ENCODE measurements around the gene ZNF611.
A peak's percentile ranks its signal among the peaks of the same experiment; 100 is the strongest.
"Not testable (repeated sequence)": the region's sequence is repeated elsewhere in the genome, so short reads cannot be mapped to it uniquely, and the experiment has no call there.

The ZNF611 gene

GRCh38 chr19:52694281-52694680 is 40.6 kb downstream of the ZNF611 start:
- H4K12ac ChIP-seq (ENCODE audit: low read depth, low read length); H3K18ac ChIP-seq (ENCODE audit: low read length); H2AFZ ChIP-seq (ENCODE audit: insufficient read depth, low read length, poor library complexity); H3K4ac ChIP-seq (ENCODE audit: low read depth, low read length); H3K9me3 ChIP-seq (ENCODE audit: insufficient read depth, low read depth, low read length); H3K9ac ChIP-seq (ENCODE audit: low read length); H3K36me3 ChIP-seq (ENCODE audit: control insufficient read depth in 1 of 2, insufficient read depth in 2 of 2, low read length in 2 of 2); H3K23ac ChIP-seq (ENCODE audit: low read length); H2AK5ac ChIP-seq (ENCODE audit: low read length); H2BK12ac ChIP-seq (ENCODE audit: low read length); H4K8ac ChIP-seq (ENCODE audit: low read depth, low read length); H3K4me3 ChIP-seq (ENCODE audit: low read depth, low read length); H3K27me3 ChIP-seq (ENCODE audit: insufficient read depth, low read length); H3K14ac ChIP-seq (ENCODE audit: low read length): not testable (repeated sequence)
- peak overlapping the region; percentile 95 for H2BK120ac ChIP-seq (ENCODE audit: insufficient read depth, low read length, poor library complexity)
- peak overlapping the region; percentile 86 for H2BK5ac ChIP-seq (ENCODE audit: low read depth, low read length, poor library complexity)
- H3K4me1 ChIP-seq (ENCODE audit: control insufficient read depth in 1 of 2, insufficient read depth in 2 of 2, low read length in 2 of 2) = peaks cover 22 to 29% of the 10 kb centered on the region in 2 experiments
- peak overlapping the region; percentile 34 for H3K4me2 ChIP-seq (ENCODE audit: low read length)
- peak overlapping the region; percentile 100 for H3K27ac ChIP-seq (ENCODE audit: low read depth, low read length)
- DNase-seq = peak; percentile 77 to 82
- peaks cover 44% of the 10 kb centered on the region for H3K79me1 ChIP-seq (ENCODE audit: low read length)
- H4K91ac ChIP-seq (ENCODE audit: low read depth, low read length) = peak overlapping the region; percentile 96
- peaks cover 12% of the 10 kb centered on the region for H3K79me2 ChIP-seq (ENCODE audit: control insufficient read depth, insufficient read depth, low read length, poor library complexity)
- no CpG with 5 or more reads among the region's 3 CpGs for WGBS (ENCODE audit: extremely low coverage, insufficient coverage, insufficient read length)

- H3K4me2 ChIP-seq (ENCODE audit: low read length) = no peak overlapping the region
- no peak for DNase-seq
Measured at GRCh38 chr19:52692431-52693008, 42.3 kb downstream of the ZNF611 start.

GRCh38 chr19:52691737-52692136 is 43.1 kb downstream of the ZNF611 start:
- Histone ChIP-seq H2BK12ac (ENCODE audit: low read length) (peak overlapping the region; percentile 59), H4K8ac (ENCODE audit: low read depth, low read length) (no peak overlapping the region), H3K4me2 (ENCODE audit: low read length) (no peak overlapping the region), H3K14ac (ENCODE audit: low read length) (peak overlapping the region; percentile 60), H3K79me1 (ENCODE audit: low read length) (peaks cover 42% of the 10 kb centered on the region), H2BK5ac (ENCODE audit: low read depth, low read length, poor library complexity) (peak overlapping the region; percentile 74), H2BK120ac (ENCODE audit: insufficient read depth, low read length, poor library complexity) (no peak overlapping the region), H3K36me3 (ENCODE audit: control insufficient read depth in 1 of 2, insufficient read depth in 2 of 2, low read length in 2 of 2) (peaks cover 2% of the 10 kb centered on the region in 2 experiments), H3K79me2 (ENCODE audit: control insufficient read depth, insufficient read depth, low read length, poor library complexity) (peaks cover 19% of the 10 kb centered on the region), H3K18ac (ENCODE audit: low read length) (no peak overlapping the region), H2AK5ac (ENCODE audit: low read length) (no peak overlapping the region), H3K4me3 (ENCODE audit: low read depth, low read length) (no peak overlapping the region), H4K91ac (ENCODE audit: low read depth, low read length) (peak overlapping the region; percentile 39), H4K12ac (ENCODE audit: low read depth, low read length) (no peak overlapping the region), H3K27me3 (ENCODE audit: insufficient read depth, low read length) (no peaks in the 10 kb centered on the region), H3K4me1 (ENCODE audit: control insufficient read depth in 1 of 2, insufficient read depth in 2 of 2, low read length in 2 of 2) (peaks cover 22 to 32% of the 10 kb centered on the region in 2 experiments), H2AFZ (ENCODE audit: insufficient read depth, low read length, poor library complexity) (no peak overlapping the region), H3K9ac (ENCODE audit: low read length) (no peak overlapping the region), H3K27ac (ENCODE audit: low read depth, low read length) (peak overlapping the region; percentile 66), H3K23ac (ENCODE audit: low read length) (no peak overlapping the region), H3K9me3 (ENCODE audit: insufficient read depth, low read depth, low read length) (no peaks in the 10 kb centered on the region), H3K4ac (ENCODE audit: low read depth, low read length) (peak overlapping the region; percentile 58)
- WGBS (ENCODE audit: extremely low coverage, insufficient coverage, insufficient read length) = no CpG with 5 or more reads among the region's 2 CpGs
- no peak for DNase-seq

More at GRCh38 chr19:52692431-52693008, 42.3 kb downstream of the ZNF611 start:
- peak overlapping the region; percentile 11 for H4K8ac ChIP-seq (ENCODE audit: low read depth, low read length)
- H3K9me3 ChIP-seq (ENCODE audit: insufficient read depth, low read depth, low read length) = no peaks in the 10 kb centered on the region
- peaks cover 42% of the 10 kb centered on the region for H3K79me1 ChIP-seq (ENCODE audit: low read length)
- no peak overlapping the region for H3K9ac ChIP-seq (ENCODE audit: low read length)
- peak overlapping the region; percentile 93 for H3K18ac ChIP-seq (ENCODE audit: low read length)
- H3K79me2 ChIP-seq (ENCODE audit: control insufficient read depth, insufficient read depth, low read length, poor library complexity) = peaks cover 16% of the 10 kb centered on the region
- H4K12ac ChIP-seq (ENCODE audit: low read depth, low read length) = no peak overlapping the region
- H2BK12ac ChIP-seq (ENCODE audit: low read length) = peak overlapping the region; percentile 99
- H3K27me3 ChIP-seq (ENCODE audit: insufficient read depth, low read length) = no peaks in the 10 kb centered on the region
- no peak overlapping the region for H3K23ac ChIP-seq (ENCODE audit: low read length)
- no peak overlapping the region for H2AFZ ChIP-seq (ENCODE audit: insufficient read depth, low read length, poor library complexity)
- H3K27ac ChIP-seq (ENCODE audit: low read depth, low read length) = peak overlapping the region; percentile 66
- peak overlapping the region; percentile 5 for H2AK5ac ChIP-seq (ENCODE audit: low read length)
- H3K4me1 ChIP-seq (ENCODE audit: control insufficient read depth in 1 of 2, insufficient read depth in 2 of 2, low read length in 2 of 2) = peaks cover 22 to 29% of the 10 kb centered on the region in 2 experiments
- peaks cover 1 to 2% of the 10 kb centered on the region in 2 experiments for H3K36me3 ChIP-seq (ENCODE audit: control insufficient read depth in 1 of 2, insufficient read depth in 2 of 2, low read length in 2 of 2)
- peak overlapping the region; percentile 7 for H2BK5ac ChIP-seq (ENCODE audit: low read depth, low read length, poor library complexity)
- H4K91ac ChIP-seq (ENCODE audit: low read depth, low read length) = peak overlapping the region; percentile 36
- whole genome bisulfite sequencing (ENCODE audit: extremely low coverage, insufficient coverage, insufficient read length) = no CpG with 5 or more reads among the region's 8 CpGs
- peak overlapping the region; percentile 35 for H3K4ac ChIP-seq (ENCODE audit: low read depth, low read length)
- peak overlapping the region; percentile 24 for H2BK120ac ChIP-seq (ENCODE audit: insufficient read depth, low read length, poor library complexity)
- peak overlapping the region; percentile 25 for H3K14ac ChIP-seq (ENCODE audit: low read length)
- no peak overlapping the region for H3K4me3 ChIP-seq (ENCODE audit: low read depth, low read length)

- Histone ChIP-seq H4K8ac (ENCODE audit: low read depth, low read length) (peak overlapping the region; percentile 65), H2BK120ac (ENCODE audit: insufficient read depth, low read length, poor library complexity) (peak overlapping the region; percentile 88), H3K18ac (ENCODE audit: low read length) (no peak overlapping the region), H3K4me1 (ENCODE audit: control insufficient read depth in 1 of 2, insufficient read depth in 2 of 2, low read length in 2 of 2) (peaks cover 19 to 33% of the 10 kb centered on the region in 2 experiments), H4K12ac (ENCODE audit: low read depth, low read length) (no peak overlapping the region), H2AFZ (ENCODE audit: insufficient read depth, low read length, poor library complexity) (no peak overlapping the region), H3K79me2 (ENCODE audit: control insufficient read depth, insufficient read depth, low read length, poor library complexity) (peaks cover 21% of the 10 kb centered on the region), H3K9ac (ENCODE audit: low read length) (no peak overlapping the region), H3K23ac (ENCODE audit: low read length) (no peak overlapping the region), H4K91ac (ENCODE audit: low read depth, low read length) (peak overlapping the region; percentile 89), H3K9me3 (ENCODE audit: insufficient read depth, low read depth, low read length) (no peaks in the 10 kb centered on the region), H3K4me2 (ENCODE audit: low read length) (peak overlapping the region; percentile 11), H3K14ac (ENCODE audit: low read length) (peak overlapping the region; percentile 80), H2AK5ac (ENCODE audit: low read length) (peak overlapping the region; percentile 57), H2BK5ac (ENCODE audit: low read depth, low read length, poor library complexity) (peak overlapping the region; percentile 90), H3K79me1 (ENCODE audit: low read length) (peaks cover 40% of the 10 kb centered on the region), H3K36me3 (ENCODE audit: control insufficient read depth in 1 of 2, insufficient read depth in 2 of 2, low read length in 2 of 2) (peaks cover 2 to 4% of the 10 kb centered on the region in 2 experiments), H3K27ac (ENCODE audit: low read depth, low read length) (peak overlapping the region; percentile 97), H3K4me3 (ENCODE audit: low read depth, low read length) (no peak overlapping the region), H3K4ac (ENCODE audit: low read depth, low read length) (peak overlapping the region; percentile 65), H3K27me3 (ENCODE audit: insufficient read depth, low read length) (no peaks in the 10 kb centered on the region), H2BK12ac (ENCODE audit: low read length) (peak overlapping the region; percentile 93)
- WGBS (ENCODE audit: extremely low coverage, insufficient coverage, insufficient read length) = no CpG with 5 or more reads among the region's 15 CpGs
- DNase-seq = no peak
Measured at GRCh38 chr19:52691215-52691610, 43.6 kb downstream of the ZNF611 start.

Data from trophoblast cell (in vitro differentiated cells and primary cell).